GM12874 (cell line): ENCODE data around the gene LRRC73.

ENCODE experiments used
- CTCF ChIP-seq: IDR thresholded peaks from 2 replicates; pipeline ENCODE4 v1.5.1; 2011; ENCODE audit warnings: low read depth, mild to moderate bottlenecking, control low read depth, low read length, moderate library complexity; ENCODE audit not compliant: insufficient read depth

Gene LRRC73

GRCh38 chr6:43524483-43524961 lies 14.4 kb upstream of the LRRC73 start:
- TF ChIP-seq CTCF, result no peak

GRCh38 chr6:43523284-43523683 lies 13.1 kb upstream of the LRRC73 start:
- no peak for TF ChIP-seq CTCF

- no peak for TF ChIP-seq CTCF
Observed at GRCh38 chr6:43522547-43523261, 12.6 kb upstream of the LRRC73 start.

- TF ChIP-seq CTCF, result no peak
Observed at GRCh38 chr6:43521836-43522235, 11.7 kb upstream of the LRRC73 start.

- no peak for TF ChIP-seq CTCF
Observed at GRCh38 chr6:43520097-43520496, 10.0 kb upstream of the LRRC73 start.

GRCh38 chr6:43517505-43518357 lies 7.6 kb upstream of the LRRC73 start:
- no peak for TF ChIP-seq CTCF

GRCh38 chr6:43516697-43517504 lies 6.8 kb upstream of the LRRC73 start, which contains the start of the genes POLR1C and YIPF3:
POLR1C (plus strand) TSS chr6:43517089; CDS start chr6:43517110, 21 bp downstream.
YIPF3 (minus strand) TSS chr6:43516926; CDS start chr6:43516807, 119 bp downstream.
- TF ChIP-seq CTCF, result no peak
